Nephron (organoid): ENCODE results near the gene AIRE.

Experiments
- H3K27ac Mint-ChIP-seq, 3 experiments: 2 replicates each; pipeline ENCODE4 v1.8.0; 2020; ENCODE audit warnings: mixed read lengths in 3 of 3, mild to moderate bottlenecking in 2 of 3, moderate library complexity in 1 of 3
- H3K27me3 Mint-ChIP-seq: 2 replicates; pipeline ENCODE4 v1.8.0; 2021; ENCODE audit warnings: low read depth, mild to moderate bottlenecking, moderate library complexity, mixed read lengths
- H3K36me3 Mint-ChIP-seq: 2 replicates; pipeline ENCODE4 v1.8.0; 2020; ENCODE audit warnings: low read depth, mixed read lengths
- H3K4me1 Mint-ChIP-seq: 2 replicates; pipeline ENCODE4 v1.8.0; 2020; ENCODE audit warnings: mixed read lengths
- H3K4me3 Mint-ChIP-seq, 3 experiments: 2 replicates each; pipeline ENCODE4 v1.8.0; 2020; ENCODE audit warnings: mild to moderate bottlenecking in 3 of 3, mixed read lengths in 3 of 3, moderate library complexity in 2 of 3
- H3K9me3 Mint-ChIP-seq: 2 replicates; pipeline ENCODE4 v1.8.0; 2020; ENCODE audit warnings: mixed read lengths
- CTCF ChIP-seq, 3 experiments: fragments of 200-600 bp; sonication (generic); IDR thresholded peaks; one replicate each; pipeline ENCODE4 v1.5.0; 2021; ENCODE audit warnings: antibody characterized with exemption in 3 of 3; ENCODE audit not compliant: unreplicated experiment in 3 of 3

AIRE gene

DNA sequence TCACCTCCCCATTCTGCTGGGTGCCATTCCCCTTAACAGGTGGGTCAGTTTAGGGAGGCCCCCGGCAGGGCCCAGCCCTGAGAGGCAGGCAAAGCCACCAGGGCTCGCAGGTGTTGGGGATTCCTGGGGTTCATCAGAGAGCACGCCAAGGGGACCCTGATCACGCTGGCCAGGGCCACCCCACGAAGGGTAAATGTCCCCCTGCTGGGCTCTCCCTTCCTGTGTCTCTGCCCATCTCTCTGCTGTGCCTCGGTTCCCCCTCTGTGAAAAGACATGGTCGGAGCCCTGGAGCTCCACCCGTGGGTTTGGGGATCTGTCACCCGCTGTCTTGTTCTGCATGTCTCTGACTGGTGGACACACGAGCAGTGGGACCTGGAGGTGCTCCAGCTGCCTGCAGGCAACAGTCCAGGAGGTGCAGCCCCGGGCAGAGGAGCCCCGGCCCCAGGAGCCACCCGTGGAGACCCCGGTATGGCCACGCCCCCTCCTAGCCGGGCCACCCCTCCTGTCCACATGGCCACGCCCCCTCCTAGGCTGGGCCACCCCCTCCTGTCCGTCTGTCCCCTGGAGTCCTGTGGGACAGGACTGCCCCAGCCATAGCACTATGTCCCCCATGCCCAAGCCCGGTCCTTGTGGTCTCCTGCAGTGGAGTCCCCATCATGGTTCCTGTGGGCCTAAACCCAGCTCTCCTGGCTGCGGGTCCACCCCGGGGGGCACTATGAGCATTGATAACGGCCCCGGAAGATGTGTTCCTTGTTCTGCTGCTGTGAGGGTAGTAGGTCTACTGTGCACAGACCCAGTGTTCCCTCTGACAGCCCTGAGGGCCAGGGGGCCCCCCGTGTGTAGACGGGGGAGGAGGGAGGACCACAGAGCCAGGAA, 6.5 kb downstream of the AIRE start:
- Mint-ChIP-seq H3K9me3 (no peaks in the 10 kb centered on the region), H3K27me3 (peaks cover 31% of the 10 kb centered on the region), H3K36me3 (no peaks in the 10 kb centered on the region), H3K27ac (no peak overlapping the region), H3K4me1 (no peaks in the 10 kb centered on the region), H3K4me3 (no peak overlapping the region)
- TF ChIP-seq CTCF (IDR thresholded peaks at IDR 0.05; ENCODE audit: unreplicated experiment in 3 of 3) = no peak

DNA sequence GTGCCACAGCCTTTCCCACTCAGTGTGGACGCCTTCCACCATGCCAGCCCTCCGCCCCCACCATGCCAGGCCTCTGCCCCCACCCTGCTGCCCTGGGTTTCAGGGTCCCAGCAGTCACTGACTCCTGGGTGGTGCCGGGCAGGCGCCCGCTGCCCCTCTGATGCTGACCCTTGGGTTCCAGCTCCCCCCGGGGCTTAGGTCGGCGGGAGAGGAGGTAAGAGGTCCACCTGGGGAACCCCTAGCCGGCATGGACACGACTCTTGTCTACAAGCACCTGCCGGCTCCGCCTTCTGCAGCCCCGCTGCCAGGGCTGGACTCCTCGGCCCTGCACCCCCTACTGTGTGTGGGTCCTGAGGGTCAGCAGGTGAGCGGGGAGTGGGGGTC, 7.1 kb downstream of the AIRE start:
- H3K4me1 Mint-ChIP-seq = no peaks in the 10 kb centered on the region
- no peak overlapping the region for H3K4me3 Mint-ChIP-seq
- H3K9me3 Mint-ChIP-seq = no peaks in the 10 kb centered on the region
- no peak overlapping the region for H3K27ac Mint-ChIP-seq
- H3K27me3 Mint-ChIP-seq = peaks cover 29% of the 10 kb centered on the region
- no peaks in the 10 kb centered on the region for H3K36me3 Mint-ChIP-seq
- TF ChIP-seq CTCF (IDR thresholded peaks at IDR 0.05; ENCODE audit: unreplicated experiment in 3 of 3) = no peak

- H3K4me1 Mint-ChIP-seq = no peaks in the 10 kb centered on the region
- no peaks in the 10 kb centered on the region for H3K36me3 Mint-ChIP-seq
- TF ChIP-seq CTCF (IDR thresholded peaks at IDR 0.05; ENCODE audit: unreplicated experiment in 3 of 3) = no peak
- no peaks in the 10 kb centered on the region for H3K9me3 Mint-ChIP-seq
- H3K27ac Mint-ChIP-seq = no peak overlapping the region
- H3K27me3 Mint-ChIP-seq = peaks cover 22% of the 10 kb centered on the region
- no peak overlapping the region for H3K4me3 Mint-ChIP-seq
These were observed 8.0 kb downstream of the AIRE start for GRCh38 chr21:44293551-44294231.

- Mint-ChIP-seq H3K27ac (no peak overlapping the region), H3K27me3 (peaks cover 14% of the 10 kb centered on the region), H3K36me3 (no peaks in the 10 kb centered on the region), H3K4me3 (no peak overlapping the region), H3K9me3 (no peaks in the 10 kb centered on the region), H3K4me1 (peaks cover 4% of the 10 kb centered on the region)
- TF ChIP-seq CTCF (IDR thresholded peaks at IDR 0.05; ENCODE audit: unreplicated experiment in 3 of 3) = no peak
These were observed 8.9 kb downstream of the AIRE start for GRCh38 chr21:44294391-44295162.

- no peaks in the 10 kb centered on the region for H3K9me3 Mint-ChIP-seq
- no peaks in the 10 kb centered on the region for H3K36me3 Mint-ChIP-seq
- no peak for TF ChIP-seq CTCF (IDR thresholded peaks at IDR 0.05; ENCODE audit: unreplicated experiment in 3 of 3)
- no peak overlapping the region for H3K27ac Mint-ChIP-seq
- no peak overlapping the region for H3K4me3 Mint-ChIP-seq
- peaks cover 4% of the 10 kb centered on the region for H3K4me1 Mint-ChIP-seq
- peaks cover 14% of the 10 kb centered on the region for H3K27me3 Mint-ChIP-seq
These were observed 9.5 kb downstream of the AIRE start for GRCh38 chr21:44295163-44295573.
